HG02642 (cell line): ENCODE measurements around the gene LIN54.

Source experiments
- ATAC-seq: cut with Tn5 transposase; IDR thresholded peaks from one replicate; pipeline ENCODE4 v1.9.1; 2021; ENCODE audit warnings: mild to moderate bottlenecking; ENCODE audit not compliant: unreplicated experiment, poor library complexity

LIN54 gene

DNA sequence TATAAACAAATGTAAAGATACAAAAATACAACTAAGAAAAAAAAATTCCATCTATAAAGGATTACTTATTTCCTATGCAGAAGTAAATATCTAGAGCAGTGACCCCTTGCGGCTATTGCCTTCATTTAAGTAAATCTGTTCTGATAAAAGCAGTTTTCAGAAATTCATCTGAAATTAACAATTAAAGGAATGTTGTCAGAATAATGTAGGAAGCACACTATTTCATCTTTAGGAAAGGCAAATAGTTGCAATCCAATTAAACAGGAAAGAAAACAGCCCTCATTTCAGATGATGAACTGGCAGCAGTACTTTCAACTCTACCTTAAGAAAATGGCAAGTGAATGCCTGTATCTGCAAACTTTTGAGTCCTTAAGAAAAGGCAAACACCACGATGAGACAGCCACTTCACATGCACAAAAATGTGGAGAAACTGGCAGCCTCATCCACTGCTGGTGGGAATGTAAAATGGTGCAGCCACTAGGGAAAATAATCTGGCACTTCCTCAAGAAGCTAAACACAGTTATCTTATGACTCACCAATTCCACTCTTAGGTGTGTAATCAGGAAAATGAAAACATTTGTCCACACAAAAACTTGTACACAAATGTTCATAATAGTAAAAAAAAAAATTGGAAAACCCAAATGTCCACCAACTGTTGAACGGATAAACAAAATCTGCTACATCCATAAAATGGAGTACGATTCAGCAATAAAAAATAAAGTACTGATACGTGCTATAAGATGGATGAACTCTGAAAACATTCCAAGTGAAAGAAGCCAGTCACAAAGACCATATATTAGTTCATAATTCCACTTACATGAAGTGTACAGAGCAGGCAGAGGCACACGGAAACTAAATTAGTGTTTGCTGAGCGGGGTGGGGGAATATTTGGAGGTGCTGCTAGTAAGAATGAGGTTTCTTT is 112.0 kb downstream of the LIN54 start:
- no peak for ATAC-seq

DNA sequence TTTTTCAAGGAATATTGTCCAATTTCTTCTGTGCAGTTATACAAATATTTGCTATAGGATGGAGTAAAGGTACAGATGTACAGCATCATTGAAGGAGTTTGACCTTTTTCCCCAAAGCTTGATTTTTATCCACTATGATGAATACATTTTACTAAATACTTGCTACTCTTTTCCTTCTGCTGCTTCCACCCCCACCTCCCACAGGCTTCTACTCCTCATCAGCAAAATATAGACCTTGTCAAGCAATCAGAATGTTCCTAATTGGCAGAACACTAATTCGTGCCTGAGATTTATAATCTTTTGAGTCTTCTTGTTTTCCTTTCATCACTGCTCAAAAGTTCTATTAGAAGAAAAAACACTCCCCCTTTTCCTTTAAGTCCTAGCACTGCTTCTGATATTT is 113.9 kb downstream of the LIN54 start:
- ATAC-seq: no peak

DNA sequence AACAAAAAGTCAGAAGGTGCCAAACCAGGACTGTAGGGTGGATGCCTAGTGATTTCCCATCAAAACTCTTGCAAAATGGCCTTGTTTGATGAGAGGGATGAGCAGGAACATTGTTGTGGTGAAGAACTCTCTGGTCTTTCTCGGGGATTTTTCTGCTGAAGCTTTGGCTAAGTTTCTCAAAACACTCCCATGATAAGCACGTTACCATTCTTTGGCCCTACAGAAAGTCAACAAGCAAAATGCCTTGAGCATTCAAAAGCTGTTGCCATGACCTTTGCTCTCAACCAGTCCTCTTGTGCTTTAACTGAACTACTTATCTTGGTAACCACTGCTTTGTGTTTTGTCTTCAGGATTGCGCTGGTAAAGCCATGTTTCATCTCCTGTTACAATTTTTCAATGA is 116.7 kb downstream of the LIN54 start:
- ATAC-seq: no peak

DNA sequence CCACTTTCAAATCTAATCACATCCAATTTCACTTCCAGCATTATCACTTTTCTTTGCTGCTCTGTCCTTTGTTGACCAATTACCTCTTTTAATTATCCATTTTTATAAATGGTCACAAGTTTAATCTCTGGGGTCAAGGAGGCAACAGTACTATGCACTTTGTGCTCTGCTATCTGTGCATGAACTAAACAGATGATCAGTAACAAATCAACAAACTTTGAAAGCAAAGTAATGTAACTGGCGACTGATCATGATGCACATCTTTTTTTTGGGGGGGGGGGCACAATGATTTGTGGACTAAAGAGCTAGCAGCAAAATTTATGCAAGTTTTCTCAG is 118.2 kb downstream of the LIN54 start:
- ATAC-seq: no peak

DNA sequence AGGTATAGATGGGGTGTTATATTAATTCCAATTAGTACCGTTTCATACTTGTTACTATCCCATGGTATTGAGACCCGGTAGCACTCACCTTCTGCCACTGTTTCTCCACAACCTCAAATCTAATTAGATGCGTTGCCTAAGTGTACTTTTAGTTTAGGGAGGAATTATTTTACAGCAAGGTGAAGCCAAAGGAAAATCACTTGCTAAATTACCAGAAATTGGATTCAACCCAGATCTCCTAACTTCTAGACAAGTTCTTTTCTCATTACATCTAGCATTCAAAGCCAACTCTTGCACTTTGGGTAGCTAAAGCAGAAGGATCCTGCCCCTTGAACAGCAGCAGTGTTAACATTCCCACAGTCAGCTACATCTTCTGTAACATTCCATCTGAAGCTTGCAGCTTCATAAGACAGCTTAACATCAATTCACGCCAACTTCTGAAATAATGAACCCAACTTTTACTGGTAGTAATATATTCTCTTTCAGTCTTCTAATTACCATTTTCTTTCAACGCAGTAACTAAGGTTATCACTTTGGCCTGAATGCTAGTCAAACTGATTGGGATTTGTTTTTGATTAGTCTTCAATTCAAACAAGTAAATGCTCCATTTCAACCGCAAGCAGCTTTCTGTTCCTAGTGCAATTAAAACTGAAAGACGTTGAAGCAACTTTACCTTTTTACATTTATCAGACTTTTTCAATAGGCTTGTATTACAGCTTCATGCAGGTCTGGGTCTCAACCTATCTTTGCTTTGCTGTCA is 118.7 kb downstream of the LIN54 start:
- ATAC-seq: peak; percentile 1

DNA sequence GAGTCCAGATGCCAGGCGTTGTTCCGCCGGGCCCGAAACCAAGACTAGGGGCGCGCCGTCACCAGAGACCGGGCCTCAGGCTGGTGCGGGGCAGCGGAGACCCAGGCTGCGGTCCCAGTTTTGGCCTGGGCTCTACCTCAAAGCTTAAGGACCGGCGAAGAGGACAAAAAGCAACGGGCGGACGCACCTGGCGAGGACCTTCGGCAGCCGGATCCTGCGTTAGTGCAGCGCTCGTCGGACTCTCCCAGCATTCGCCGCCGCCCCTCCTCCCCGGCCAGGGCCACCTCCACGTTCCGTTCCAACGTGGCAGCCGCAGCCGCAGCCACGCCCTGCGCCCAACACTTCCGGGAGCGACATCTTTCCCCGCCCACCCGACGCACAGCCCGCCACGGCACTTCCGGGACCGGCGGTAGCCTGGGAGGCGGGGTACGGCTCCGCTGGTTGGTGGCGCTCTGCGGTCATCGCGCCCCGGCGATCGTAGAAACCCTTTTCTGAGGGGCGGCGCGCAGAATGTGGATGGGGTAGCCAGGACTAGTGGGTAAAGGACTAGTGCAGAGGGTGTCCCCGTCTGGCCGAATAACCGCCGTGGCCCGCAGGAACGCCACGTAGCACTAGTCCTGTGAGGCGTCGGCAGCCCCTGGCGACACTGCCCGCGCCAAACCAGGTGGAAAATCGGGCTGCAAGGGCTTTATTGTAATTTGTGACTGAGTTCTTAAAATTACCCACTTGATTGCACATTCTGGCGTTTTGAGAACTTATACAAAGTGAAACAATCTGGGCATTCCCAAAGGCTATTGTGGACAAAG is 119.5 kb downstream of the LIN54 start, which contains the start of gene SEC31A:
Gene SEC31A, minus strand, starts transcription at position 253 of the 806 bp plus-strand sequence. CDS start 9,217 bp downstream, outside the sequence.
- peak; percentile 94 for ATAC-seq

DNA sequence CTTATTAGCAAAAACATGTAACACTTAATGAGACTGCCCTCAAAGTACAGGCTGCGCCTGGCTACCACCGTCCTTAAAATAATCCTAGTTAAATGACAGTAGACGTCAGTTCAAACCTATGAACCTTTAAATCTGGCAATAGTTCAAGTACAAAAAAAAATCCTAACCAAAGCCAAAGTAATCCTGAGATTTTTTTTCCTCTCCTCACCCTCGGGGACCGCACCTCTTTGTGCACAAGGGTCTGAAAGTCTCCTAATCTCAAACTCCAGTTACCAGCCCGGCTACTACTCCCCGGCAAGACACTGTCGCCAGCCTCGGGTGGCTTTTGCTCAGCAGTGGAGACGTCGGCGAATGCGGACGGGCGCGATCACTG is 120.1 kb downstream of the LIN54 start:
- no peak for ATAC-seq

DNA sequence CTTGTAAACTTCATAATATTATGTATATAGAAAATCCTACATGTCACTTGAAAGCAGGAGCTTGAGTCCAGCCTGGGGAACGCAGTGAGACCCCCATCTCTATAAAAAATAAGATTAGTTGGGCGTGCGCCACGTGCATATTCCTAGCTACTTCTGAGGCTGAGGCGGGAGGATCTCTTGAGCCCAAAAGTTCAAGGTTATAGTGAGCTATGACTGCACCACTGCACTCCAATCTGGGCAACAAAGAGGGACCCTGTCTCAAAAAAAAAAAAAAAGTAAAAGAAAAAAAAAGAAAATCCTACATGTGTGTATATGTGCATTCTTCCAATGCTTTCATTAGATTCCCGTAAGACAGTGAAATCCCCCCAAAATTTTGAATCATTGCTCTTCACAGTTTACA is 121.3 kb downstream of the LIN54 start:
- ATAC-seq: no peak

DNA sequence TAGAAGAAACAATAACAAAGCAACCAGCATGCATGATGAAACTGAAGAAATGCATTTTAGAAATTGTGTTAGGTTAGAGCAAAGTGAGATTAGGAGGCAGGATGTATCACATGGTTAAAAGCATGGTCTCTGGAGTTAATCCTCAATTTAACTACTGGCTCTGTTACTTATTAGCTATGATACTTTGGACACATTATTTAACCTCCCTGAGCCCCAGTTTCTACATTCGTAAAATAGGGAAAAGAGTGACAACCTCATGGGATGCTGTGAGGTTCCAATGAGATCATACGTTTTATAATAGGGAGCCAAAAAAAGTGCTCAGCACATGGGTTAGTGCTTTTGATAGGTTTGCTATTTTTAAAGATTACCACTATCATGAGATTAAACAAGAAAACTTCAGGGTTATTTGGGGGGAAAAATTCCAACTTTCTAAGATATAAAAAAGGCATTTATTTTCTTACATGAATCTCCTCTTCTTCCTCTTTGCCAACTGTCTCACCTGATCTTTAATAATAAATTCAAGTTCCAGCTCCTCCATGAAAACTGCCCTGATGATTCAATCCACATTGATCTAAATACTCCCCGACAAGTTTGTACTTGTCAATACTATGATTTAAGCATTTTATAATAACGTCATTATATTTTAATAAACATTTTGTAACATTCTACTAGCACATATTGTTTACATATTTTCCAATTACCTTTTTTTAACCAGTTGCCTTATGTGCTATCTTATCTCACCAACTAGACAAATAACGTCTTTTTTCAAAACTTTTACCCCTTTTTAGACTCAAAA is 124.3 kb downstream of the LIN54 start:
- ATAC-seq: no peak

DNA sequence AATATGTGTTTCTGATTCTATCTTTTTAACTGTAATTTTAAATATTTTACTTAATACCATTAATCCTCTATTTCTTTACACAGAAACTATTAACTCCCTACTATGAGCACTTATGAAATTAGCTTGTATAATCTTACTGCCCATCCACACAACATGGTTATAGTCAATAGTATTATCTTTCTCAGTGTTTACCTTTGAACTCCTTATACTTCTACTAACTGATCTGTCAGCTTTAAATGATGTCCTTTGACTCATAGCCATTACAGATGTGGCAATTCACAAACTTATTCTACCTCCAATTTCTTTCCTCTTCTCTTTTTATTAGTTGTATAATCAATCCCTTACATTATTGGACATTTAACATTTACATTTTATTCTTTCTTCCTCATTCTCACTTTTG is 125.2 kb downstream of the LIN54 start:
- no peak for ATAC-seq
